Immature natural killer cell (primary cell): ENCODE measurements around the gene MAP2. TPM values are rescaled to one million over a fixed set of nuclear protein-coding genes. Genes with fewer than 3 reads are reported as not detected.
A peak's percentile ranks its signal among the peaks of the same experiment; 100 is the strongest.

Source experiments
- DNase-seq, 3 donors: peaks; one replicate each; pipeline ENCODE4 v3.0.0; 2022; ENCODE audit warnings: mixed read lengths in 1 of 3
- H3K27ac Mint-ChIP-seq, 6 donors: one replicate each; pipeline ENCODE4 v1.8.0; 2020; ENCODE audit warnings: mixed read lengths in 6 of 6, mild to moderate bottlenecking in 5 of 6, inconsistent platforms in 4 of 6, moderate library complexity in 3 of 6
- H3K27me3 Mint-ChIP-seq, 3 donors: one replicate each; pipeline ENCODE4 v1.8.0; 2020 to 2021; ENCODE audit warnings: low read depth in 3 of 3, mild to moderate bottlenecking in 3 of 3, mixed read lengths in 3 of 3, moderate library complexity in 3 of 3, inconsistent platforms in 1 of 3
- H3K36me3 Mint-ChIP-seq, 3 donors: one replicate each; pipeline ENCODE4 v1.8.0; 2020; ENCODE audit warnings: mixed read lengths in 3 of 3, inconsistent platforms in 2 of 3, mild to moderate bottlenecking in 2 of 3
- H3K4me1 Mint-ChIP-seq, 2 donors: one replicate each; pipeline ENCODE4 v1.8.0; 2020; ENCODE audit warnings: inconsistent platforms in 2 of 2, mild to moderate bottlenecking in 2 of 2, mixed read lengths in 2 of 2, moderate library complexity in 1 of 2
- H3K4me3 Mint-ChIP-seq, 5 donors: one replicate each; pipeline ENCODE4 v1.8.0; 2020; ENCODE audit warnings: mild to moderate bottlenecking in 5 of 5, mixed read lengths in 5 of 5, inconsistent platforms in 3 of 5, moderate library complexity in 3 of 5
- H3K9me3 Mint-ChIP-seq, 6 donors: one replicate each; pipeline ENCODE4 v1.8.0; 2020; ENCODE audit warnings: mild to moderate bottlenecking in 6 of 6, mixed read lengths in 6 of 6, inconsistent platforms in 4 of 6, moderate library complexity in 3 of 6
- polyA plus RNA-seq, 3 donors: library from polyadenylated mRNA; unstranded; fragments of 300-500 nt; fragmentation: Illumina TruSeq; gene quantifications; one replicate each; pipeline ENCODE4 v1.2.3, GENCODE V29; 2021

The MAP2 gene
- polyA plus RNA-seq, 3 donors from 2014 or later = not detected

DNA sequence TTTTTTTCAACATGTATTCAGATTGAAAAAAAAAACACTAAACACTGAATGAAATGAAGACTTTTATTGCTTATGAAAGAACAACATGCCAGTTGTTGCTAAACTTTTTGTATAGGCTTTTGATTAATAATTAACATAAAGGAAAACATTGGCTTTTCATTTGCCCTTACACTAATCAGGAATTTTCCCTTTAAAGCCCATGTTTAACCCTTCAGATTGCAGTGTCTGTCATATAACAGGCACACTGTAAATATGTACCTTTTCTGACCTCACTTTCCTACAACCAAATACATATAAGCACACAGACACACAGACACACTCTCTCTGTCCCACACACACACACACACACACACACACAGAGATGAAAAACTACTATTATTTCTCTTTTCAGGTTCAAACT lies 84.4 kb downstream of the MAP2 start:
- Mint-ChIP-seq H3K4me3 (no peak overlapping the region), H3K36me3 (no peaks in the 10 kb centered on the region), H3K9me3 (peaks cover 0 to 3% (median 0%) of the 10 kb centered on the region in 6 donors), H3K27me3 (peaks cover 0 to 1% (median 0%) of the 10 kb centered on the region in 3 donors), H3K27ac (no peak overlapping the region), H3K4me1 (no peaks in the 10 kb centered on the region)
- no peak for DNase-seq

DNA sequence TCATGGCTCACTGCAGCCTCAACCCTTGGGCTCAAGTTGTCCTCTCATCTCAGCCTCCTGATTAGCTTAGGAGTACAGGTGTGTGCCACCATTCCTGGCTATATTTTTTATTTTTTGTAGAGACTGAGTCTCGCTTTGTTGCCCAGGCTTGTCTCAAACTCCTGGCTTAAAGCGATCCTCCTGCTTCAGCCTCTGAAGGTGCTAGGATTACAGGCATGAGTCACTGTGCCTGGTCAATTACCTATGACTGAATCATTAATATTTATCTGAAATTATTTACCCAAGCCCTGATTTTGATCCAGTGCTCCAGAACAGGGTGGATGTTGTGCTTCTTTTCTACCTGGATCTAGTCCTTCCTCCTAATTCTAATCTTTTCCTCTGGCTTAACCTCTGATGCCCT lies 87.8 kb downstream of the MAP2 start:
- Mint-ChIP-seq H3K36me3 (no peaks in the 10 kb centered on the region), H3K27ac (no peak overlapping the region), H3K9me3 (peaks cover 0 to 4% (median 0%) of the 10 kb centered on the region in 6 donors), H3K4me1 (no peaks in the 10 kb centered on the region), H3K27me3 (peaks cover 0 to 2% (median 0%) of the 10 kb centered on the region in 3 donors), H3K4me3 (no peak overlapping the region)
- DNase-seq = no peak

DNA sequence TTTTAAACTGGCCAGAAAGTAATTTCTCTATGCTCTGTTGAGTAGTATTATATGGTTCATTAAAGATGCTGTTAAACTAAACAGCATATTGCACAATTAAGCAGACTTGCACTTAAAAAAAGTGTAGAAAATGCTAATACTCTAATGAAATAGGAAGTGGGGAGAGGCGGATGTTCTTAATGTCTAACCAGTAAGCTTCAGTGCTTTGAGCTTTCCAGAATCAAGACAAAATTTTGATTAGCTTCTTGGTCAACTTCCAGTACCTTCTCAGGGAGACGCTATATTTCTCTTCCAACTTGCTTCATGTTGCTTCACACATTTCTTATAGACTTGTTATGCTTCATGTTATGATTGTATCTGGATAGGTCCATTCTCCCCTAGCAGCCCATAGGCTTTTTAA lies 89.1 kb downstream of the MAP2 start:
- DNase-seq = no peak
- peaks cover 0 to 4% (median 0%) of the 10 kb centered on the region in 6 donors for H3K9me3 Mint-ChIP-seq
- peaks cover 0 to 2% (median 0%) of the 10 kb centered on the region in 3 donors for H3K27me3 Mint-ChIP-seq
- H3K4me1 Mint-ChIP-seq = no peaks in the 10 kb centered on the region
- H3K36me3 Mint-ChIP-seq = no peaks in the 10 kb centered on the region
- H3K4me3 Mint-ChIP-seq = no peak overlapping the region
- no peak overlapping the region for H3K27ac Mint-ChIP-seq

DNA sequence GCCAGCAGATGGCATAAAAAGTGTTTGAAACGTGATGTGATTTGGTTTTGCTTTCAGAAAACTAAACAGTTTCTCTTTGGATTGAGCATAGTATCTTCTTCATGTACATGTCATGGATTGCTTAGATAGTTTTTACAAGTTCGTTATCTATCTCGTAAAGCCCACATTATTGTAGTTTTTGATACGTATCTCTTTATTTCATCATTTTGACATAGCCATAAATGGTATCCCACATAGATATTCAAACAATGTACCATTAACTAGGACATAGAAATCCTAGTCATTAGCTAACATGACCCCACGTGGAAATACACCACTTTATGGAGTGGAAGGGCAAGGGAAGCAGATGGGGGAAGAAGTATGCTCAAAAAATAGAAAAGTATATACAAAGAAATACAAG lies 93.6 kb downstream of the MAP2 start:
- no peaks in the 10 kb centered on the region for H3K36me3 Mint-ChIP-seq
- DNase-seq = no peak
- no peak overlapping the region for H3K4me3 Mint-ChIP-seq
- H3K27ac Mint-ChIP-seq = no peak overlapping the region
- H3K4me1 Mint-ChIP-seq = no peaks in the 10 kb centered on the region
- H3K27me3 Mint-ChIP-seq = peaks cover 0 to 1% (median 0%) of the 10 kb centered on the region in 3 donors
- peaks cover 0 to 4% (median 0%) of the 10 kb centered on the region in 6 donors for H3K9me3 Mint-ChIP-seq

DNA sequence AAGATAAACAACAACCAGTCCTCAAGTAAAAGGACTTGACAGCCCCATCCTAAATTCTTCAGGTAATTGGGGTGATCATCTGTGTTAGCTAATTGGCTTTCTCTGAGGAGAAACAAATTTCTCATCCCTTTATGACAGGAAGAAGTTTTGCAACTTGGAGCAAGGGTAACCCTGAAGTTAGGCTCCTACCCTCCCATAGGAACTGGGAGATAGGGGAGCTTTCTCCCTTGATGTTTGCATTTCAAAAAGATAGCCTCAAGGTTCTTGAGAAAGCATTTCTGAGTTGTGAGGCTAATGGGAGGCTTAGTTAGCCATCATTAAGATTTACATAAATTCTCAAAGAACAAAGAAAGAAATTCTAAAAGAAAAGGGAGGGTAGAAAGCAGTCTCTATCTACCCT lies 95.4 kb downstream of the MAP2 start:
- H3K27ac Mint-ChIP-seq = no peak overlapping the region

DNA sequence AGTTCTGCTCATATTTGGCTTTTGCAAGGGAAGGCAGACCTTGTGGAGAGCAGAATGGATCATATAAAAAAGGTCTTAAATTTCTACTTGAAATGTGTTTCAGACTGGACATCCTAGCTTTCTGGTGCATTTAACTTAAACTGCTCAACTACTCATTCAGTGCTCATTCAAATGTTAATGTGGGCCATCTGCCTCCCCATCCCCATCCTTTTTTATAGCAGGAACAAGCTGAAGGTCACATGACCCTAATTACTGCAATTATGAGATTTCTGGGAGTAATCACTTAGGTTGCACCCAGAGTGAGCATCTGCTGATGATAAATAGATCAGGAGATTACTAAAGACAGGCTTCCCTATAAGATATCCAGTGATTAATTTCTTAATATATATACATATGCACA lies 96.1 kb downstream of the MAP2 start:
- Mint-ChIP-seq H3K27me3 (peaks cover 0 to 1% (median 0%) of the 10 kb centered on the region in 3 donors), H3K36me3 (no peaks in the 10 kb centered on the region), H3K4me3 (no peak overlapping the region), H3K4me1 (no peaks in the 10 kb centered on the region), H3K27ac (no peak overlapping the region), H3K9me3 (peaks cover 0 to 4% (median 1%) of the 10 kb centered on the region in 6 donors)
- DNase-seq = no peak

More for the DNA sequence above, 95.4 kb downstream of the MAP2 start:
- Mint-ChIP-seq H3K36me3 (no peaks in the 10 kb centered on the region), H3K4me1 (no peaks in the 10 kb centered on the region), H3K27me3 (peaks cover 0 to 1% (median 0%) of the 10 kb centered on the region in 3 donors), H3K9me3 (peaks cover 0 to 4% (median 1%) of the 10 kb centered on the region in 6 donors), H3K4me3 (no peak overlapping the region)
- no peak for DNase-seq

DNA sequence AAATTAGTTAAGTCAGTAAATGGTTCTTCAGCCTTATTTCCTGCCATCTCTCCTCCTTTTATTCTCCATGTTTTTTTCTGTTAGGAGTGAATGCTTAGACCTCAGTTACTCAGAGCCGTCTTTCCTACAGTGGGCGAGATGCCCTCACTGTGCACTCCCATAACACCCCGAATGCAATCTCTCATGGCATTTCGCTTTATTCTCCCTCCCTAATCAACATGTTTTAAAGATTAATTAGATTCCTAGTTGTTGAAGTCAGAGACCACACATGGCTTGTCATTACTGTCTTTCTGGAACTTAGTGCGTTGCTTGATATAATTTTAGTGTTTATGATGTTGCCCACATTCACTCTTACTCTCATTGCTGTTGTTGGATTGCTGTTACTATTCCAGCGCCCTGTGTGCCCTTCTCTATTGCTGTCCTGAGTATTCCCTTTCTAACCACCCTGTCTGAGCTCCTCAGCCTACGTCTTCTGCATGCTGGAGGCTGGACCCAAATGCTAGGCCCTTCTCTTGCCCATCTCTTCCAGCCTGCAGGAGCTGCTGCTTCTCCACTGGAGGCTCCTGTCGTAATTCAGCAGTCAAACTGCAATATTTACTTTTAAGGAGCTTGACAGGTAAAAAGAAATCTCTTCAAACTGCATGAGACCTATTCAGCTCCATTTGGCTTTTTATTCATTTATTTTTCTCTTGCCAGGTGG lies 99.3 kb downstream of the MAP2 start:
- H3K9me3 Mint-ChIP-seq = peaks cover 0 to 4% (median 0%) of the 10 kb centered on the region in 6 donors
- DNase-seq = no peak
- H3K4me1 Mint-ChIP-seq = peaks cover 5 to 20% of the 10 kb centered on the region in 2 donors
- no peak overlapping the region for H3K4me3 Mint-ChIP-seq
- no peaks in the 10 kb centered on the region for H3K36me3 Mint-ChIP-seq
- H3K27me3 Mint-ChIP-seq = no peaks in the 10 kb centered on the region
- H3K27ac Mint-ChIP-seq = no peak overlapping the region

DNA sequence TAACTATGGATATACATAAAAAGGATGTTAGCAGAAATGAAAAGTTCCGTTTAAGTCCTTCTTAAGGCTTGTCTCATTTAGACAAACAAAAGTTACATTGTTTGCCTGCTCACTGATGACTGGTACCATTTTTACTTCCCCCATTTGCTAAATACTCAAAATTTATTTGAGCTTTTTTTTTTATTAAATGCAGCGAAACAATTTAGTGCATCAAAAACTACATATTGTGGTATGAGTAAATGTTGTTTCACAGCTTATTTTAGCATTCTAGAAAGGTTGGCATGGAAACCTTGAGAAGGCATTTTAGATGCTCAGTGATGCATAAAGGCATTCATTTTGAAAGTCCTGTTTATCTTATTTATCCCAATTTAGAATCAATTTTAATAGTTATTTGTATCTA lies 100.0 kb downstream of the MAP2 start:
- H3K27me3 Mint-ChIP-seq = no peaks in the 10 kb centered on the region
- DNase-seq = no peak
- H3K9me3 Mint-ChIP-seq = peaks cover 0 to 4% (median under 1%) of the 10 kb centered on the region in 6 donors
- H3K27ac Mint-ChIP-seq = no peak overlapping the region
- peaks cover 5 to 20% of the 10 kb centered on the region in 2 donors for H3K4me1 Mint-ChIP-seq
- H3K36me3 Mint-ChIP-seq = no peaks in the 10 kb centered on the region
- H3K4me3 Mint-ChIP-seq = no peak overlapping the region

DNA sequence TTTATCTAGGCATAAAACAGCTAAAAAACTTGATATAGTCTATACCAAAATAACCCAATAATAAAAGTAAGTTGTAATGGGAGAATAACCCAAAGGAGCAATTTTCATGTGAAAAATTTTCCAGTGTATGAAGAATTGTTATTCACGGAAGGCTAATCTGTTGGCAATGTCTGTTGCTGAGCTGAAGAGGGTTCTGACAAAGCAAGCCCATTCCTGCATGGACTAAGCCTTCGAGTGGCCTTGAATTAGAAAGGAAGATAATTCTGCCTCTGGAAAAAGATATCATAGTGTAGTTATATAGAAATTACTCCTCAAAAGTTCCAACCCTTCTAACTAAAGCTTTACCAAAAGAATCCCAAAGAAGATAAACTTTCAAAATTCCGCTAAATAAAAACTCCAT lies 101.5 kb downstream of the MAP2 start:
- no peak overlapping the region for H3K27ac Mint-ChIP-seq
- no peak overlapping the region for H3K4me3 Mint-ChIP-seq
- no peaks in the 10 kb centered on the region for H3K27me3 Mint-ChIP-seq
- peaks cover 0 to 6% (median 3%) of the 10 kb centered on the region in 6 donors for H3K9me3 Mint-ChIP-seq
- DNase-seq = no peak
- H3K36me3 Mint-ChIP-seq = no peaks in the 10 kb centered on the region
- H3K4me1 Mint-ChIP-seq = peaks cover 5 to 20% of the 10 kb centered on the region in 2 donors

DNA sequence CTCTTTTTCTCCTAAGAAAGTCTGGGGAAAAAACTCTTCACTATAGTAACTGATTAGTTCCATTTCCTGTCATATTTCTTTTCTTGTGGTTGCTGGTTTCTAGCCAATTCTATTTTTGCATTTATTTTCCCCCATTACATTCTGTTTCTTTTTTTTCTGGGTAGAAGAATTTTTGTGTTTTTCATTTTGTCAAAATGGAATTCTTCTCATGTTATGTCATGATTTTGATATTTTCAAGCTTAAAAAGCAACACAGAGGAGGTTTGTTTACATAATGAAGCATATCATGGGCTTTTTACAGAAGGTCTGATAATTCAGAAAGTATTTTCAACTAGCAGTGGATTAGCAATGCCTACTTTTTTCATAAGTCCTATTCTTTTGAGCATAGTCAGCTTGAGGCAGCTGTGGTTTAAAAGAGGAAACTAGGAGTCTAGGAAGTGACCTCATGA lies 102.0 kb downstream of the MAP2 start:
- Mint-ChIP-seq H3K36me3 (no peaks in the 10 kb centered on the region), H3K4me1 (peaks cover 5 to 20% of the 10 kb centered on the region in 2 donors), H3K4me3 (peak overlapping the region in 1 of 5 donors; percentile 48), H3K27me3 (no peaks in the 10 kb centered on the region), H3K27ac (no peak overlapping the region), H3K9me3 (peaks cover 0 to 6% (median 3%) of the 10 kb centered on the region in 6 donors)
- DNase-seq = no peak

DNA sequence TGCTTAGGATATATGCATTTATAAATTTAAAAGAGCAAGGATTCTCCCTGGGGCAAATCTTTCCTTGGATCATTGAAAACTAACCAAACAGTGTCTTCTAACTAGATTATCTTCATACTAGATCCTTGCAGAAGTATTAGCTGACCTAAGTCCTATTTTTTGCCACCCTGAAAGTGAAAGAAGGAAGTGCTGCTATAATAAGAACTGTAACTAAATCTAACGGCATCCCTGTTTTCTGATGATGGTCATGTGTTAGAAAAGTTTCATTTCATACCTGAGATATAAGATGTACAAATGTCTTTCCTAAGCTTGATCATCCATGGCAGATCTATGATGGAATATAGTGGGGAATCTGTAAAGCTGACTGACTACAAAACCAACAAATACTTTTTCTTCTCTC lies 102.7 kb downstream of the MAP2 start:
- H3K36me3 Mint-ChIP-seq = no peaks in the 10 kb centered on the region
- H3K27me3 Mint-ChIP-seq = no peaks in the 10 kb centered on the region
- peak overlapping the region in 4 of 5 donors; percentile 3 to 32 (median 20) for H3K4me3 Mint-ChIP-seq
- H3K27ac Mint-ChIP-seq = no peak overlapping the region
- H3K4me1 Mint-ChIP-seq = peaks cover 5 to 20% of the 10 kb centered on the region in 2 donors
- DNase-seq = no peak
- H3K9me3 Mint-ChIP-seq = peaks cover 0 to 6% (median 3%) of the 10 kb centered on the region in 6 donors

DNA sequence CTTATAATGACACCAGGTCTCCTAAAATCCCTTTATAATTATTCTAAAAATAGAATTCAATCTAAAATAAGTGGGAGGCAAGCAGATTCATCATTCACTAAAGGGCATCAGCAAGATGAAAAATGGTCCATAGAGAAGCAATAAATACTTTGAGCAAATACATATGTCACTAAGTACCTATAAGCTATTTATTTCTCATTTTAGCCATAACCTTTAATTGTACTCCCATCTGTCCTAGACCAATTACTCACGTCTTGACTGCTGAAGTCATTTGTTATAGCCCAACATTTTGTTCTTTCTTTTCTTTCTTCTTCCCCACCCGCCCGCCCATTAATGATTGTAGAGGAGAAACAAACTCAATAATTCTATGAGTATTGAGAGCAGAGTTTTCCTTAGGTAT lies 105.7 kb downstream of the MAP2 start:
- peaks cover 5 to 20% of the 10 kb centered on the region in 2 donors for H3K4me1 Mint-ChIP-seq

DNA sequence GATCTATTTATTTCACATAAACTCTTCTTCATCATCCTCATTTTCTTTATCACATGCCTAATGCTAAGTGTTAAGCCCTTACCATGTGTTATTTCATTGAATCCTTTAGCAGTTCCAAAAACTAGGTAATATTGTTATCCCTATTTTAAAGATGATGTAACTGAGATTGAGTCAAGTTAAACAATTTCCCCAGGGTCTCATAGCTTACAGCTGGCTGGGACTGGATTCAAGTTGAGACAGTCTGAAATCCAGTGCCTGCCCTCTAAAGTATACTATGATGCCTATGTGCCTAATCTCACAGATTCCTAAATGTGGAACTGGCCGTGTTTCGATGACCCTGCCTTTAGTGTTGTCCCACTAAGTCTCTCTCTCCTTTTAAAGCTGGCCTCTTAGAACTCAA lies 108.5 kb downstream of the MAP2 start:
- H3K27me3 Mint-ChIP-seq = no peaks in the 10 kb centered on the region
- H3K27ac Mint-ChIP-seq = no peak overlapping the region
- no peaks in the 10 kb centered on the region for H3K36me3 Mint-ChIP-seq
- no peak overlapping the region for H3K4me3 Mint-ChIP-seq
- DNase-seq = no peak
- peaks cover 0 to 3% of the 10 kb centered on the region in 2 donors for H3K4me1 Mint-ChIP-seq
- H3K9me3 Mint-ChIP-seq = peaks cover 0 to 5% (median 3%) of the 10 kb centered on the region in 6 donors

More for the DNA sequence above, 105.7 kb downstream of the MAP2 start:
- no peak for DNase-seq
- H3K27ac Mint-ChIP-seq = no peak overlapping the region
- H3K4me3 Mint-ChIP-seq = no peak overlapping the region
- no peaks in the 10 kb centered on the region for H3K36me3 Mint-ChIP-seq
- peaks cover 0 to 5% (median 1%) of the 10 kb centered on the region in 6 donors for H3K9me3 Mint-ChIP-seq
- H3K27me3 Mint-ChIP-seq = no peaks in the 10 kb centered on the region

DNA sequence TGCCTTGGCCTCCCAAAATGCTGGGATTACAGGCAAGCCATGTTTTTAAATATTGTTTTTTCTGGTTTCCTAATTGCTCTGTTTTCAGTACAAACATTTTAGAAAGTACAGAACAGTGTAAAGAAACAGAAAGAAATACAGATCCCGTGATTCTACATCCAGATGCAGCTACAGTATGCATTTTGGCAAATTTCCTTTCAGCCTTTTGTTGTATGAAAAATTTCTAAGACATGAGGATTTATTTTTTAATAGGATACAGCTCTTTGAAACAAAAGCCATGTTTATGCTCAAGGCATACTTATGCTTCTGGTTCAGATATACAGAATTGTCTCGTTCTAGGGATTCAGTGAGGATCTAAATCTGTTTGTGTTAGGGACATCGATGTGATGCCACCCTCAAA lies 109.5 kb downstream of the MAP2 start:
- Mint-ChIP-seq H3K27ac (no peak overlapping the region), H3K9me3 (peaks cover 0 to 10% (median 3%) of the 10 kb centered on the region in 6 donors), H3K4me1 (no peaks in the 10 kb centered on the region), H3K36me3 (no peaks in the 10 kb centered on the region), H3K27me3 (no peaks in the 10 kb centered on the region), H3K4me3 (no peak overlapping the region)
- DNase-seq = no peak

DNA sequence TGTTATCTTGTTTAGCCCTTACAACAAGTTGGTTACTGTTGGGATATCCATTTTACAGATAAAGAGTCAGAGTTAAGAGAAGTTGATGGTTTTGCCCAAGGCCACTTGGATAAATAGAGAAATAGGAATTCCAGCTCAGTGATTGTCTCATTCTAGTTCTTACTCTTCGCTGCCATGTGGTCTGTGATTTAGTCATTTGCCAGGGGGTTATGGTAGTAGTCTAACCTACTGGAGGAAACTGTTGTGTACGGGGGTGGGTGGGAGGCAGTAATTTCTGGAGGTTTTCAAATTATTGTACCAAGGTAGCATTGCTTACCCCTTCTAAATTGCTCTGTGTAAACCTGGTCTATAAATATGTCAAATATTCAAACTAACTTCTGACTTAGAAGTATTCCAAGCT lies 110.4 kb downstream of the MAP2 start:
- Mint-ChIP-seq H3K4me3 (no peak overlapping the region), H3K27ac (no peak overlapping the region), H3K9me3 (peaks cover 0 to 12% (median 2%) of the 10 kb centered on the region in 6 donors), H3K4me1 (no peaks in the 10 kb centered on the region), H3K27me3 (no peaks in the 10 kb centered on the region), H3K36me3 (no peaks in the 10 kb centered on the region)
- no peak for DNase-seq
